NT2/D1 (cell line): Measurements from ENCODE around the gene OTUD7B.

Experiments used
- DNase-seq: peaks from one replicate; pipeline ENCODE4 v3.0.0-alpha.2; 2011; ENCODE audit warnings: low read depth, low spot score
- H3K27me3 ChIP-seq: 2 replicates; pipeline ENCODE4 v1.6.0; 2011; ENCODE audit warnings: mild to moderate bottlenecking; ENCODE audit not compliant: insufficient read length, insufficient read depth
- H3K36me3 ChIP-seq: 2 replicates; pipeline ENCODE4 v1.6.1; 2011; ENCODE audit warnings: mild to moderate bottlenecking, low read length, mixed read lengths; ENCODE audit not compliant: insufficient read depth, insufficient read length
- H3K4me1 ChIP-seq: 2 replicates; pipeline ENCODE4 v1.5.1; 2011; ENCODE audit not compliant: insufficient read depth, insufficient read length
- H3K4me3 ChIP-seq: 2 replicates; pipeline ENCODE4 v1.5.1; 2011; ENCODE audit warnings: low read depth; ENCODE audit not compliant: insufficient read length
- H3K9ac ChIP-seq: 2 replicates; pipeline ENCODE4 v1.6.0; 2011; ENCODE audit warnings: low read depth; ENCODE audit not compliant: insufficient read length
- H3K9me3 ChIP-seq: 2 replicates; pipeline ENCODE4 v1.5.1; 2011; ENCODE audit warnings: mild to moderate bottlenecking, low read length; ENCODE audit not compliant: insufficient read depth
- SUZ12 ChIP-seq: IDR thresholded peaks from 2 replicates; pipeline ENCODE4 v1.6.1; 2011; ENCODE audit not compliant: insufficient read length, insufficient read depth; ENCODE audit errors: extremely low read depth
- YY1 ChIP-seq: IDR thresholded peaks from 2 replicates; pipeline ENCODE4 v1.6.1; 2011; ENCODE audit not compliant: insufficient read length, insufficient read depth
- ZNF274 ChIP-seq: IDR thresholded peaks from 2 replicates; pipeline ENCODE4 v1.6.1; 2011; ENCODE audit warnings: mild to moderate bottlenecking, low read depth, low read length

The OTUD7B gene

GRCh38 chr1:149936170-149936991 lies 74.1 kb downstream of the OTUD7B start, which contains the start of gene MTMR11:
MTMR11 (minus strand) TSS chr1:149936879; CDS start chr1:149936647, 232 bp downstream.
- H3K9me3 ChIP-seq = no peaks in the 10 kb centered on the region
- peak within 1 kb of the TSS; percentile 58 for H3K4me3 ChIP-seq
- TF ChIP-seq ZNF274 (no peak), SUZ12 (no peak), YY1 (no peak)
- H3K27me3 ChIP-seq = no peaks in the 10 kb centered on the region
- peaks cover 9% of the 10 kb centered on the region for H3K4me1 ChIP-seq
- no peak for DNase-seq
- peak within 1 kb of the TSS; percentile 77 for H3K9ac ChIP-seq
- H3K36me3 ChIP-seq = peaks cover 25% of the 10 kb centered on the region

- Histone ChIP-seq H3K4me3 (no peak overlapping the region), H3K36me3 (peaks cover 40% of the 10 kb centered on the region), H3K9me3 (no peaks in the 10 kb centered on the region), H3K27me3 (no peaks in the 10 kb centered on the region), H3K4me1 (peaks cover 9% of the 10 kb centered on the region), H3K9ac (no peak overlapping the region)
- TF ChIP-seq YY1 (no peak), SUZ12 (no peak), ZNF274 (no peak)
- DNase-seq = no peak
Observed at GRCh38 chr1:149934356-149934755, 76.2 kb downstream of the OTUD7B start.

GRCh38 chr1:149933208-149933607 lies 77.3 kb downstream of the OTUD7B start:
- TF ChIP-seq ZNF274 = no peak
- no peak for TF ChIP-seq SUZ12
- no peak for TF ChIP-seq YY1
- Histone ChIP-seq H3K4me3 (no peak overlapping the region), H3K27me3 (no peaks in the 10 kb centered on the region), H3K9me3 (no peaks in the 10 kb centered on the region), H3K9ac (no peak overlapping the region), H3K36me3 (peaks cover 43% of the 10 kb centered on the region), H3K4me1 (peaks cover 11% of the 10 kb centered on the region)
- DNase-seq = no peak

GRCh38 chr1:149932474-149932873 lies 78.1 kb downstream of the OTUD7B start:
- peaks cover 43% of the 10 kb centered on the region for H3K36me3 ChIP-seq
- no peaks in the 10 kb centered on the region for H3K9me3 ChIP-seq
- peaks cover 8% of the 10 kb centered on the region for H3K4me1 ChIP-seq
- DNase-seq = no peak
- H3K27me3 ChIP-seq = no peaks in the 10 kb centered on the region
- no peak overlapping the region for H3K9ac ChIP-seq
- no peak overlapping the region for H3K4me3 ChIP-seq
- TF ChIP-seq YY1 = no peak
- no peak for TF ChIP-seq SUZ12
- TF ChIP-seq ZNF274 = no peak

GRCh38 chr1:149931212-149931790 lies 79.2 kb downstream of the OTUD7B start:
- Histone ChIP-seq H3K36me3 (peaks cover 53% of the 10 kb centered on the region), H3K4me3 (no peak overlapping the region), H3K9me3 (no peaks in the 10 kb centered on the region), H3K27me3 (no peaks in the 10 kb centered on the region), H3K4me1 (peaks cover 8% of the 10 kb centered on the region), H3K9ac (no peak overlapping the region)
- TF ChIP-seq SUZ12 = no peak
- no peak for TF ChIP-seq ZNF274
- no peak for TF ChIP-seq YY1
- no peak for DNase-seq

- H3K36me3 ChIP-seq = peaks cover 67% of the 10 kb centered on the region
- H3K9me3 ChIP-seq = no peaks in the 10 kb centered on the region
- no peaks in the 10 kb centered on the region for H3K27me3 ChIP-seq
- TF ChIP-seq SUZ12 (no peak), YY1 (no peak), ZNF274 (no peak)
- no peak overlapping the region for H3K9ac ChIP-seq
- DNase-seq = no peak
- no peak overlapping the region for H3K4me3 ChIP-seq
- peaks cover 10% of the 10 kb centered on the region for H3K4me1 ChIP-seq
Observed at GRCh38 chr1:149929856-149930255, 80.7 kb downstream of the OTUD7B start.

GRCh38 chr1:149928401-149928724 lies 82.2 kb downstream of the OTUD7B start:
- Histone ChIP-seq H3K4me1 (peaks cover 10% of the 10 kb centered on the region), H3K27me3 (no peaks in the 10 kb centered on the region), H3K4me3 (peak overlapping the region; percentile 98), H3K9ac (peak overlapping the region; percentile 98), H3K36me3 (peaks cover 71% of the 10 kb centered on the region), H3K9me3 (no peaks in the 10 kb centered on the region)
- no peak for TF ChIP-seq YY1
- no peak for DNase-seq
